Hematopoietic multipotent progenitor cell (in vitro differentiated cells): ENCODE data around the gene NFATC1. TPM values are rescaled to one million over a fixed set of nuclear protein-coding genes. Genes with fewer than 3 reads are reported as not detected.

ENCODE experiments used
- DNase-seq, 3 donors: peaks; one replicate each; pipeline ENCODE4 v3.0.0-alpha.2; 2011 to 2015; ENCODE audit warnings: low read depth in 2 of 3, low spot score in 2 of 3
- total RNA-seq: library from RNA; depleted of rRNA; stranded (reverse); fragments of >200 nt; gene quantifications from one replicate; pipeline ENCODE4 v1.2.3, GENCODE V29; 2012

NFATC1 gene
- total RNA-seq, 1 donor: 49.3 TPM

DNA sequence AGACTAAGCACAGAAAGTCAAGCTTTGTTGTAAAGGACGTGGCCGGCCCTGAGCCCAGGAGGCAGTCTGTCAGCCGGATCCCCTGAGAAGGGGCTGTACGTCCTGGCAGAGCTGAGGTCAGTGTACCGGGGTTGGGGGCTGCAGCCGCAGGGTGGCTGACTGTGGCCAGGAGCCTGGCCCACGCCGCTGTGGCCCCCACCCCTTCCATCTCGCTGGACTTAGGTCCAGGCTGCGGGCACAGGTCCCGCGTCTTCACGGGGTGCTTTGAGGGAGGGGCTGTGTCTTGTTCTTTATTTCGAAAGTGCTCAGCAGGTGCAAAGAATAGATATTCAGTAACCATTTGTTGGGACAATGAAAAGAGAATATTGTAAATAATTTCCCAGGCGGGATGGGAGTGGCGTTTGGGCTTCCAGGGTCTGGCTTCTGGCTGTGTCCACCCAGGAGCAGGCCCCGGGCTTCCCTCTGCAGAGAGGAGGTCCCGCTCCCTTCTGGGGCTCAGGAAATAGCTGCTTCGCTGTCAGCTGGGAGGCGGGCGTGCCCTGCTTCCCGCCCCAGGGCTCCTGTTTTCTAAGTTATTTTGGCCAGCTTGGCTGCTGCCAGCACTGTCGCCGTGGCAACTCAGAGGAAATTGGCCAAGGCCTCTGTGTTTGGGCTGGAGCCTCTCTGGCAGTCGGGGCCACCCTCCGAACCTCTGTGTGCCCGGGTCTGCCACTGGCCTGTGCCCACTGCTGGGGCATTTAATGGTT, 7.4 kb downstream of the NFATC1 start:
- DNase-seq: peak in 1 of 3 donors; percentile 36

DNA sequence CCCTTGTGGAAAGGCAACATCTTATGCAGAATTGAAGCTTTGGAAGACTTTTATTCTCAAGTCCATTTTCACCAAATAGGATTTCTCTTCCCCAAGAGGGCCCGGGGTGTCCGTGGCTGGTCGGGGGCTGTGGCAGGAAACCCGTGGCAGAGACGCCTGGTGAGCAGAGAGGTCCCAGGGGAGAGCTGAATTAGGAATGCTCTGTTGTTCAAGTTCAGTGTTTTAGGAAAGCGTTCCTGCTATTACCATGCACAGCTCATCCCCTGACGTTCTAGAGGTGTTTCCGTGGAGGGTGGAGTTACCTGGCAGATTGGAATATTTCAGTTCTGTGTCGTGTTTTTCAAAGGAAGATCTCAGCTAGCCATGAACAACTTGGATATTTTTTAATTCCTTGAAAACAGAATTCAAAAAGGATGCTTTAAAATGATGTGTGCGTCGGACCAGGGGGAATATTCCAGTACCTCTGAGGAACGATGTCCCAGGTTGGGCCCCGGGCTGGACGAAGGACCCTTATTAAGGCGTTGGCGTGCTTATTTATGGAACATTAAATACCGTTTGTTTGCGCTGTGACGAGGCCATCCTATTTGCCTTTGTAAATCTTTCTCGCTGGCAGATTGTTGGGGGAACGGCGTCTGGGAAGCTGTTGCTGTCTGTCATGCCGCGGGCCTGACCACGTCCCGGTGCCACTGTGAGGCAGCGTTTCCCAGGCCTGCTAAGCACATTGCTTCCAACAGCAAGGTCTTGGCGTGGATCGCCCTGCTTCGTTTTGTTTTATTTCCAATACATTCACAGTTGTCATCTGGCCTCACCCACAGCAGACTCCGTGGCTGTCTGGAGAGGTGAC, 8.2 kb downstream of the NFATC1 start:
- DNase-seq: no peak

DNA sequence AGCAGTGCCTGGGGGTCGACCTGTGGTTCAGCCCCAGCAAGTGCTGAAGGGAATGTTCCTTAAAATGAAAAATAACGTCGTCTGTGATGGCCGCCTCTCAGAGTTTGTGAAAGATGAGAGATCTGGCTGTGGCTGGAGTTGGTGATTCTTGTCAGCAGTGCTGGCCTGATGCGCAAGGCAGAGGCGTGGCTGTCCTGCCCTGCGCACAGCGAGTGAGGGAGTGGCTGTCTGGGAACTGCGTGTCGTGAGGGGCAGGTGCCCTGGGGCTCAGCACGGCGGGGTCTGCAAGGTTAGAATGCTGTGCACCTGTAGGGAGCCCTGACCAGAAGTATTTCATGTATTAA, 8.8 kb downstream of the NFATC1 start:
- no peak for DNase-seq

DNA sequence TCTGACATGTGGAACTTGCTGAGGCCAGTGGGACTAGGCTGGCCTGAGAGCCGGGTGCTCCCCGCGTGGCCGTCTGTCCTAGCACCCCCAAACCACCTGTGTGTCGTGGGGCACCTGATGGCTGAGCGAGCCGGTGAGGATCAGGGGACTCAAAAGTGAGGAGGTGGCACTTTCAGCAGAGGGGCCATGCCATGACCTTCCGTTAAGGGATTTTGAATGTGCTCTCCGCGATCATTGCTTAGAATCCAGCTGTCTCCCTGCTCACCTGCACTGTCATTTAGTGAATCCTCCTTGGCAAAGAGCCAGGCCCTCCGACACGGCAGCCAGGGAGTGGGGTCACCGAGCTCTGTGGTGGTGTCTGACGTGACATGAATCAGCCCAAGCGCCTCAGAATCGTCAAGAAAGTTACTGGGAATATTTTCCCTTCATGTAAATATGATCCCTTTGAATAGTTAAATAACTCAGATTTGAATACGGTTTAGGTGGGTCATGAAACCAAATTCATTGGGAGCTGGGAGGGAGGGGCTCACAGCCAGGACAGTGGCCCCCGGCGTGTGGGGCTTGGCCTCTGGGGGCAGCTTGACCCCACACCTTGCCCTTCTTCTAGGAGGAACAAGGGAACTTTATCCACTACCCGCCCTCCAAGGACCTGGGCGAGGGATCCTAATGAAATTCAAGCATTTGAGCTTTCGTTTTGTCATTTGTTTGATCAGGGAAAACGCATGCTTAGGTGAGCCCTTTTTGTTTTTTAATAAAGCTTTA, 9.5 kb downstream of the NFATC1 start:
- DNase-seq: no peak

DNA sequence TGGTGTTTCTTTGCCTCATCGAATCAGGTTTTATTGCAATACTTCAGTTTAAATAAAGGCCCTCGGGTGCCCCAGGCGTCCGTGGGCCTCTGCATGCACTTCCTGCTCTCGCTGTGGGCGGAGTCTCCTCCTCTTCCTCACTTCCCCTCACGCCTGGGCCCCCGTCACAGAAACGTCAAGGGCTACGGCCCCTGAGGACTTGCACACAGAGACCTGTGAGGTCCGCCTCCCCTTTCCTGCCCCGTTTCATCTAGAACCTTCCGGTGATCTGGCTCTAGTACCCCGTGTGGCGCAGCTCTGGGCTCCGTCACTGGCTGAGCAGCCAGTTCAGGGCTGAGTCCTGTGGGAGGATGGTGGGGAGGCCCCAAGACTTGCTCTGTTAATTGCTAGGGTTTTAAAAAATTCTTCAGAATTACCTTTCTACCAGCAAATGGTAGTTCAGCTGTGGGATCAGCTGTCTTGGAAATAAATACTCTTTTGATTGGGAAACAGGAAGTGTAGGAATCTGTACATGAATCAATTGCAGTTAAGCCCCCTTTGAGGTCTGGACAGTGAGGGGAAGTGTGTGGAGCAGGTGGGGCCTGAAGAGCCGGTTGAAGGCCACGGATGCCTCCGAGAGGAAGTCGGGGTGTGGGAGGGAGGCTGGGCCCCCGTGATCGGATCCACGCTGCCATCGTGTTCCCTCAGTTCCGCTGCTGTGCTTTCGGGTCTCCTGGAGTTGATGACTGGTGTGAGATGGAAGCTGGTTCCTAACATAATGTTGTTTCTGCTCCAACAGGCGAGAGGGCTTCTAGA, 10.2 kb downstream of the NFATC1 start:
- DNase-seq: peak; percentile 74 to 78 (median 77)

DNA sequence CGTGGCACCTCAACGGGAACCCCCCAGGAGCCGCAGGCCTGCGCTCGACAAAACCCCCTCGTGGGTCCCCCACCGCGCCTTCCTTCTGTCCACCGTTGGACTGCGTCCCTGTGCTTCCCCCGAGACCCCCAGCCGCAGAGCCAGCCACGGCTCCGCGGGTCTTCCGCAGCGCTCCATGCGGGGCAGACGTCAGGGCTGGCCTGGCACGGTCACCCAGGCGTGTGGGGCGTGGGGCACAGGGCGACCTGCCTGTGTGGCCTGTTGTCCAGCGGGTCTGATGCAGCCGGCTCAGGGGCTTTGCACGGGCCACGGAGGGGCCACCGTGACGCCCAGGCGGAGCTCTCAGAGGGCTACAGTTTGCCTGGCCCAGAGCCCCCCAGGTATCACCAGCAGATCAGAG, 11.0 kb downstream of the NFATC1 start:
- DNase-seq: no peak

DNA sequence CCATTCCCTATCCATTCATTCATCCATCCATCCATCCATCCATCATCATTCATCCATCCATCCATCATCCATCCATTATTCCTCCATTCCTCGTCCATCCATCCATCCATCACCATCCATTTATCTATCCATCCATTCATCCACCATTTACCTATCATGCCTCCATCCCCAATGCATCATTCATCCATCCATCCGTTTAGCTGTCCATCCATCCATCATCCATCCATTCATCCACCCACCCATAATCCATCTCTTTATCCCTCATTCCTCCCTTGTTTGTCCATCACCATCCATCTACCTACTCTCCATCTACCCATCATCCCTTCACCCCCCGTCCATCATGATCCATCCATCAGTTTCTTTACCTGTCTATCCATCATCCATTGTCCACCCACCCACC, 13.6 kb downstream of the NFATC1 start:
- no peak for DNase-seq

DNA sequence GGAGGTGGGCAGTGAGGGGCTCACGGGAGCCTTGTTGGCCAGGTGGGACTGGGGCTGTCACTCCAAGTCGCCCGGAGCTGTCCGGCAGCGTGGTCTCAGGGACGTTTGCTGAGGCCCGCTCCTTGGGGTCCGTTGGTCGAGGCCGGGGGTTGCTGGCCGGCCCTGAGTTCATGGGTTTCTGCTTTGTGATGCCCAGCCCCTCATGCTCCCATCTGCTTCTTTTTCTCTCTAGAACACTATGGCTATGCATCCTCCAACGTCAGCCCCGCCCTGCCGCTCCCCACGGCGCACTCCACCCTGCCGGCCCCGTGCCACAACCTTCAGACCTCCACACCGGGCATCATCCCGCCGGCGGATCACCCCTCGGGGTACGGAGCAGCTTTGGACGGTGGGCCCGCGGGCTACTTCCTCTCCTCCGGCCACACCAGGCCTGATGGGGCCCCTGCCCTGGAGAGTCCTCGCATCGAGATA, 14.5 kb downstream of the NFATC1 start:
- no peak for DNase-seq

DNA sequence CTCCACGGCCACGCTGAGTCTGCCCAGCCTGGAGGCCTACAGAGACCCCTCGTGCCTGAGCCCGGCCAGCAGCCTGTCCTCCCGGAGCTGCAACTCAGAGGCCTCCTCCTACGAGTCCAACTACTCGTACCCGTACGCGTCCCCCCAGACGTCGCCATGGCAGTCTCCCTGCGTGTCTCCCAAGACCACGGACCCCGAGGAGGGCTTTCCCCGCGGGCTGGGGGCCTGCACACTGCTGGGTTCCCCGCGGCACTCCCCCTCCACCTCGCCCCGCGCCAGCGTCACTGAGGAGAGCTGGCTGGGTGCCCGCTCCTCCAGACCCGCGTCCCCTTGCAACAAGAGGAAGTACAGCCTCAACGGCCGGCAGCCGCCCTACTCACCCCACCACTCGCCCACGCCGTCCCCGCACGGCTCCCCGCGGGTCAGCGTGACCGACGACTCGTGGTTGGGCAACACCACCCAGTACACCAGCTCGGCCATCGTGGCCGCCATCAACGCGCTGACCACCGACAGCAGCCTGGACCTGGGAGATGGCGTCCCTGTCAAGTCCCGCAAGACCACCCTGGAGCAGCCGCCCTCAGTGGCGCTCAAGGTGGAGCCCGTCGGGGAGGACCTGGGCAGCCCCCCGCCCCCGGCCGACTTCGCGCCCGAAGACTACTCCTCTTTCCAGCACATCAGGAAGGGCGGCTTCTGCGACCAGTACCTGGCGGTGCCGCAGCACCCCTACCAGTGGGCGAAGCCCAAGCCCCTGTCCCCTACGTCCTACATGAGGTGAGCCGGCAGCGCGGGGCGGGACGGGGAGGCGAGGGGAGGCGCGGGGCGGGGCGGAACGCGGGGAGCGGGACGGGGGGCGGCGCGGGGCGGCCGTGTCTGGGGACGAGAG, 15.2 kb downstream of the NFATC1 start:
- no peak for DNase-seq

DNA sequence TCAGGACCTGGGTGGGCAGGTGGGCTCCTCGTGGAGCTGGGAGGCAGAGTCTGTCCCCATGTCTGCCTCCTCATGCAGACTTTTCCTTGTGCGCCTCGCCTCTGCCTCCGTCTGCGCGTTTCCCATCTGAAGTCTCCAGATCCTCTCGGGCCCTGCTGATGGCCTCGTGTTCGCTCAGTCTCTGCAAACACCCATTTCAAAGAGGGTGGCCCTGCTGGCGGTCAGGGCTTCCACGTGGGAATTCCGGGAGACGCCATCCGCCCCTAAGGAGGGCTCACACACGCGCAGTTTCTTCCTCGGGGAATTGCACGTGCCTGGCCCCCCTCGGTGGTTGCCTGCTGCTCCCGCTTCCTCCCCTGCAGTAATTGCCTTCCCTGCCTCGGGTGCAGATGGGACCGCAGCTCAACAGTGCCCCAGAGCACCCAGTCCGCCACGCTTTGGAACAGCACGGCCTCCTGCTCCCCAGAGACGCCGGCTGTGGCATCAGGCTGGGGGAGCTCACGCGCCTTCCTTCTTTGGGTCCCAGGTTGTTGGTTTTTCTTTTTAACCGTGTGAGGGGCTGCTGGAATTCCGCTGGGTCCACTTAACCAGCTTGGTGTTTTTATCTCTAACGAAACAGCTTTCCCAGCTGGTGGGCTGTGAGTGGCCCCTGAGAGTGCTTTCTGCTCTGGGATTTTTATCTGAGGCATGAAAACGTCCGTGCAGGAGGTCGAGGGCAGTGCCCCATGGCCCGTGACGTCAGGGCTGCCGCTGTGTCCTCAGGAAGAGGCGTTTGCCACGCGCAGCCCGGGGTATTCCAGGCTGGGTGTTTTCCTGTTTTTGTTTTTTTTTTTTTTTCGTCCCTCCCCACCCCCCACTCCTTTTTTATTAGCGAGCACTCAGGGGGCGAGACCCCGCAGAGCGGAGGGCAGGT, 16.1 kb downstream of the NFATC1 start:
- DNase-seq: no peak

DNA sequence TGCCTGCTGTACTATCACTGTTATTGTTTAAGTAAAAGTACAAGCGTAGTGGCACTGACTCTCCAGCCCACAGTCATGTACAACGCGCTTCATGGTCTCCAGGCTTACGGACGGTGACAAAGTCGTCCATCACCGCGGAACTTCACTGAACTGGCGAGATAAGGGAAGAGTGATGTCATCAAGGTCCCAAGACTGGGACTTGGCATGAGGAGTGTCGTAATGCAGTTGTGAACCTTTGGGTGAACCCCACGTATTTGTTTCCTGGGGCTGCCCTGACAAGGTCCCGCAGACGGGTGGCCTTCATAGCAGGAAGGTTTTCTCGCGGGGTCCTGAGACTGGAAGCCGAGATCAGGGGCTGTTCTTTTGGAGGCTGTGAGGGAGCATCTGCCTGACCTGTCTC, 17.3 kb downstream of the NFATC1 start:
- no peak for DNase-seq

DNA sequence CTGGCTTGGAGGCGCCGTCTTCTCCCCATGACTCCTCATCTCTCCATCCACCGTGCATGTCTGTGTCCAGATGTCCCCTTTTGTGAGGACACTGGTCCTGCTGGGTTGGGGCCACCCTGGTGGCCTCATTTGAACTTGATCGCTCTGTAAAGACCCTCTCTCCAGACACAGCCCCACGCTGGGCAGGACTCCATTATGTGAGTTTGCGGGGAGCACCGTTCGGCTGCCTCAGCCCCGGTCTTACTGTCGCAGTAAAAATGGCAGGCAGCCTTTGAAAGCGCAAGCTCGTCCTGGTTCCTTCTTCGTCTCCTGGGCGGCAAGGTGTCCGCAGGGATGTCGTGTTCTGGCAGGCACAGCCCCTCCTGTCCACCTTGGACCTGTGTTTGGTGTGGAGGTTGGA, 17.7 kb downstream of the NFATC1 start:
- DNase-seq: no peak

DNA sequence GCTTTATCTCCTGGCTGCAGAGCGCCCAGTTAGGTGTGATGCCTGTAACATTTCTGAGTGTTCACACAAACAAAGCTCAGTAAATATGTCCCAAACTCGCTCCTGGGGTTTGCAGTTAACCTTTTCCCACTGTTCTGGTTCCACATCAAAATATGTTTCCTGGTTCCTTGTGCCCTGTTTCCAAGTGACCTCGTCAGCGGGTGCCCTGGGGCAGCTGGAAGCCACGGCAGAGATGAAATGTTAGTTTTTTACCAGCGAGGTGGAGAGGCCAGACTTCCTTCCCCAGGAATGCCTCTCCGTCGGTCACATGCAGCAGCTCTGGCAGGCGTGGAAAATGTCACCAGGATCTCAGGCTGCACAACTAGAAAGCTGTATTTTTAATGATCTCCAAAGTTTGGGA, 18.2 kb downstream of the NFATC1 start:
- no peak for DNase-seq

DNA sequence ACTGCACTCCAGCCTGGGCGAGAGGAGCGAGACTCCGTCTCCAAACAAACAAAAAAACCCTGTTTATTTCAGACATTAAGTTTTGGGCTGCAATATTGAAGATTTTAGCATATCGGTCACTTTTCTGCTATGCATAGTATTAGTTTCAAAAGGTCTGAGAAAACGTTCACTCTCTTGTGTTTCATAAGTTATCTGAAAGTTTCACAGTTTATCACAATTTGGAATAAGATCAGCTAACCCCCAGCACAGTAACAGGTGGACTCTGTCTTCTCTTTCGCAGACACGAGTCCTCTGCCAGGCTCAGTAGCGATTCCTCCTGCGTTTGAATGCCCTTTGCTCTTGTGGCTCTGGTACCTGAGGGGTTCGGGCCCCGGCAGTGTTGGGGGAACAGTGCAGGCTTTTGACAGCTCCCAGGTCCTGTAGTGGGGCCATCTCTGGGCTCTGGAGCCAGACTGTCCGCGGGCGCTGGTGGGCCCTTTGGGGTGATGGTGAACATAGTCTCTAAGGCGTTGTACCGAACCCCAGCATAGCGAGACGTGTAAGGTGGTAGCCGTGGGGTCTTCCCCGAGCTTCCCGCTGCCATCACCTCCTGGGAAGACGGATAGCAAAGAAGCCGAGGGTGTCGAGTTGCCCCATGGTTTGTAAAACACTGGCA, 20.4 kb downstream of the NFATC1 start:
- DNase-seq: no peak

DNA sequence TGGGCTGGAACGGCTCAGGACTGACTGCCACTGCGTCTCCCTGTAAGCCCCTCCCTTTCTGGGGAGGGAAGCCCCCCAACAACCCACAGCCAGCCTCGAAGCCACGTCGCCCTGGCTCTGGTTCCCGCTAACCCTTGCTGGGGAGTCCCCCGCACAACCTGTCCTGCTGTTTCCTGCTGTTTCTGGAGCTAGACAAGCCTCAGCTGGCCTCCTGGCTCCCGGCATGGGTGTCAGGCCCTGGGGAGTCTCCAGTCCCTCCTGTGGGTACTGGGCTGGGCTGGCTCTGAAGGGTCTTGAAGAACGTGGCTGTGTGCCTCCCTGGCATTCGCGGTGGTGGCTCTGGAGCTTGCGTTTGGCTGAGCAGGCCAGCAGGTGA, 20.9 kb downstream of the NFATC1 start:
- no peak for DNase-seq

DNA sequence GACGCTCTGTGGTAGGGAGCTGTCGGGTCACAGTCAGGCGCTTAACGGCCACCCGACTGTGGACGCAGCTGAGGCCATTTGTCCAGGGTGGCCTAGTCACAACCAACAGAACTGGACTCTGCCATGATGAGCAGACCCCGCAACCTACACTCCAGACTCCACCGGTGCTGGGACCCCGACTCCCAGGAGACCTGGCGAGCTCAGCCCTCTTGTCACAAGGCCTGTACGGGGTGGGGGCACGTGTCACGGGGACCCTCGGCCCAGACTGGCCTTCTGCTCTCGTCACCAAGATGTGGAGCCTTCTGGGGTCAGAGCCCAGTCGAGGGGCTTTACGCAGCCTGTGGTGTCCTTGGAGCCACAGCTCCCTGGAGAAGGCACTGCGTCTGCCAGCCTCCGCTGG, 22.5 kb downstream of the NFATC1 start:
- no peak for DNase-seq

DNA sequence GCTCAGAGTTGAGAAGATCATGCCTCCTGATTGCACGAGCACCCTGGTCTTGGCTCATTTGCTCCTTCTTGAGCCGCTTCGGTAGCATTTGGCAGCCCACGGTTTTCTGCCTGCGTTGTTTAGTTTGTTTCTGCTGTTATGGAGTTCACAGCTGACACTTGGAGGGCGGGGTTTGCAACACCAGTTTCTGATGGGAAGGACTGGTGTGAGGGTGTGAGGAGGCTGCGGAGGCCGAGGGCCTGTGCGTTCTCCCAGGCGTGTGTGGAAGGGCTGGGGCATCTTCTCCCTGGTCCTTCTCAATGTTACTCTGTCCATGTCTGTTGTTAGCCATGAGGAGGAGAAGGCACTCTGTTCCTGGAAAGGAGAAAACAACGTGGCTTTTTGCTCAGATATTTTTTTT, 22.9 kb downstream of the NFATC1 start:
- no peak for DNase-seq
